H9 (cell line): Measurements from ENCODE around the gene PGF. TPM values are rescaled to one million over a fixed set of nuclear protein-coding genes. Genes with fewer than 3 reads are reported as not detected.

Experiments used
- DNase-seq: peaks from one replicate; pipeline ENCODE4 v3.0.0-alpha.2; 2017
- H2AFZ ChIP-seq: one replicate; pipeline ENCODE4 v1.6.1; 2013; ENCODE audit warnings: mild to moderate bottlenecking, low read length, control low read depth, moderate library complexity
- H2AK5ac ChIP-seq: 2 replicates; pipeline ENCODE4 v1.6.1; 2013; ENCODE audit warnings: low read length, control low read depth, mixed read lengths; ENCODE audit not compliant: insufficient read length
- H2BK120ac ChIP-seq: one replicate; pipeline ENCODE4 v1.6.1; 2013; ENCODE audit warnings: low read depth, mild to moderate bottlenecking, low read length, control low read depth, inconsistent platforms; ENCODE audit not compliant: poor library complexity, severe bottlenecking
- H2BK12ac ChIP-seq: 2 replicates; pipeline ENCODE4 v1.6.1; 2013; ENCODE audit warnings: low read length, control low read depth, mixed read lengths, low read depth; ENCODE audit not compliant: insufficient read length
- H2BK15ac ChIP-seq: 2 replicates; pipeline ENCODE4 v1.6.1; 2013; ENCODE audit warnings: low read depth, low read length, control low read depth
- H2BK20ac ChIP-seq: one replicate; pipeline ENCODE4 v1.6.1; 2013; ENCODE audit warnings: low read depth, mild to moderate bottlenecking, low read length, control low read depth, inconsistent platforms; ENCODE audit not compliant: poor library complexity, severe bottlenecking
- H2BK5ac ChIP-seq: 2 replicates; pipeline ENCODE4 v1.6.1; 2013; ENCODE audit warnings: low read length, control low read depth, mixed read lengths; ENCODE audit not compliant: insufficient read length
- H3K14ac ChIP-seq: 2 replicates; pipeline ENCODE4 v1.6.1; 2013; ENCODE audit warnings: low read length, control low read depth; ENCODE audit not compliant: insufficient read depth
- H3K18ac ChIP-seq: 2 replicates; pipeline ENCODE4 v1.6.1; 2013; ENCODE audit warnings: low read depth, mild to moderate bottlenecking, mixed read lengths, low read length, control low read depth; ENCODE audit not compliant: insufficient read length
- H3K23ac ChIP-seq: 2 replicates; pipeline ENCODE4 v1.6.1; 2013; ENCODE audit warnings: low read length, control low read depth, mixed read lengths, low read depth; ENCODE audit not compliant: insufficient read length
- H3K23me2 ChIP-seq: 2 replicates; pipeline ENCODE4 v1.6.1; 2013; ENCODE audit warnings: low read depth, mild to moderate bottlenecking, mixed read lengths, low read length, control low read depth; ENCODE audit not compliant: insufficient read length, poor library complexity, severe bottlenecking
- H3K27ac ChIP-seq: 2 replicates; pipeline ENCODE4 v1.5.1; 2013; ENCODE audit warnings: low read length, control low read depth, mixed read lengths, low read depth; ENCODE audit not compliant: insufficient read length
- H3K27me3 ChIP-seq: 2 replicates; pipeline ENCODE4 v1.6.1; 2013; ENCODE audit warnings: low read length, control low read depth, inconsistent platforms; ENCODE audit not compliant: insufficient read depth
- H3K4ac ChIP-seq: 2 replicates; pipeline ENCODE4 v1.6.1; 2013; ENCODE audit warnings: low read depth, mild to moderate bottlenecking, control low read depth, inconsistent platforms, low read length, moderate library complexity
- H3K4me1 ChIP-seq: 2 replicates; pipeline ENCODE4 v1.6.1; 2013; ENCODE audit warnings: low read length, control low read depth, inconsistent platforms; ENCODE audit not compliant: insufficient read depth
- H3K4me2 ChIP-seq: 2 replicates; pipeline ENCODE4 v1.6.1; 2013; ENCODE audit warnings: low read length, control low read depth, mixed read lengths; ENCODE audit not compliant: insufficient read length, insufficient read depth
- H3K56ac ChIP-seq: 2 replicates; pipeline ENCODE4 v1.6.1; 2013; ENCODE audit warnings: low read depth, mild to moderate bottlenecking, mixed read lengths, low read length, control low read depth; ENCODE audit not compliant: insufficient read length
- H3K79me1 ChIP-seq: 2 replicates; pipeline ENCODE4 v1.6.1; 2013; ENCODE audit warnings: low read depth, mild to moderate bottlenecking, moderate library complexity, low read length, control low read depth, inconsistent platforms; ENCODE audit not compliant: insufficient read depth, poor library complexity, severe bottlenecking
- H3K79me2 ChIP-seq: 2 replicates; pipeline ENCODE4 v1.6.1; 2013; ENCODE audit warnings: low read length, control low read depth, inconsistent platforms; ENCODE audit not compliant: insufficient read depth
- H3K9ac ChIP-seq: 2 replicates; pipeline ENCODE4 v1.6.1; 2013; ENCODE audit warnings: low read length, control low read depth, mixed read lengths; ENCODE audit not compliant: insufficient read length; ENCODE audit errors: extremely low read depth
- H3K9me3 ChIP-seq: one replicate; pipeline ENCODE4 v1.6.1; 2013; ENCODE audit warnings: low read depth, low read length, inconsistent platforms; ENCODE audit not compliant: control insufficient read depth
- H3T11ph ChIP-seq: one replicate; pipeline ENCODE4 v1.6.1; 2013; ENCODE audit warnings: mild to moderate bottlenecking, low read length, control low read depth, inconsistent platforms
- H4K20me1 ChIP-seq: one replicate; pipeline ENCODE4 v1.6.1; 2013; ENCODE audit not compliant: control insufficient read depth, insufficient read length, insufficient read depth
- H4K5ac ChIP-seq: 2 replicates; pipeline ENCODE4 v1.6.1; 2013; ENCODE audit warnings: low read depth, mild to moderate bottlenecking, mixed read lengths, low read length, control low read depth; ENCODE audit not compliant: insufficient read length
- H4K8ac ChIP-seq: replicated peaks from 2 replicates; pipeline ENCODE4 v1.6.1; 2013; ENCODE audit warnings: low read length, control low read depth, mixed read lengths, low read depth; ENCODE audit not compliant: insufficient read length
- H4K91ac ChIP-seq: 2 replicates; pipeline ENCODE4 v1.6.1; 2013; ENCODE audit warnings: low read depth, mild to moderate bottlenecking, moderate library complexity, mixed read lengths, low read length, control low read depth; ENCODE audit not compliant: insufficient read length
- H3K27ac Mint-ChIP-seq, 3 experiments: 2 replicates in 2 of 3; 3 replicates in 1 of 3; pipeline ENCODE4 v1.8.0; 2020 to 2021; ENCODE audit warnings: mixed read lengths in 3 of 3, mild to moderate bottlenecking in 1 of 3, moderate library complexity in 1 of 3
- H3K27me3 Mint-ChIP-seq: 2 replicates; pipeline ENCODE4 v1.8.0; 2021; ENCODE audit warnings: low read depth, mild to moderate bottlenecking, moderate library complexity, mixed read lengths
- H3K36me3 Mint-ChIP-seq, 3 experiments: 2 replicates in 2 of 3; 3 replicates in 1 of 3; pipeline ENCODE4 v1.8.0; 2020 to 2021; ENCODE audit warnings: low read depth in 3 of 3, mixed read lengths in 3 of 3; ENCODE audit not compliant: insufficient read depth in 1 of 3
- H3K4me1 Mint-ChIP-seq, 2 experiments: 2 replicates each; pipeline ENCODE4 v1.8.0; 2020; ENCODE audit warnings: mixed read lengths in 2 of 2
- H3K4me3 Mint-ChIP-seq, 2 experiments: 2 replicates in 1 of 2; 3 replicates in 1 of 2; pipeline ENCODE4 v1.8.0; 2020 to 2021; ENCODE audit warnings: mild to moderate bottlenecking in 2 of 2, mixed read lengths in 2 of 2, moderate library complexity in 1 of 2
- H3K9me3 Mint-ChIP-seq, 2 experiments: 2 replicates in 1 of 2; 3 replicates in 1 of 2; pipeline ENCODE4 v1.8.0; 2020; ENCODE audit warnings: mild to moderate bottlenecking in 2 of 2, mixed read lengths in 2 of 2, moderate library complexity in 1 of 2
- WGBS: extraction: QIAGEN DNeasy Blood & Tissue Kit; methylation state at CpG from one replicate; pipeline ENCODE4 v1.1.7; 2013; ENCODE audit warnings: missing lambda C conversion rate, low lambda C conversion rate, mixed read lengths; ENCODE audit not compliant: insufficient read length; ENCODE audit errors: extremely low coverage; 5-methylcytosine and 5-hydroxymethylcytosine counted together
- total RNA-seq: library from RNA; stranded (reverse); gene quantifications from 2 replicates; pipeline ENCODE4 v1.2.1, GENCODE V29; 2021
- TF ChIP-seq, protein P1 (sequence below): fragments of 200-600 bp; sonication (generic); conservative IDR thresholded peaks from 3 replicates; pipeline ENCODE4 v1.8.0; 2021; ENCODE audit warnings: antibody characterized with exemption, mild to moderate bottlenecking

PGF gene
- total RNA-seq, 1 experiment from 2014 or later: 2.3 TPM

- Mint-ChIP-seq H3K4me3 (no peak overlapping the region), H3K36me3 (peaks cover 54 to 82% (median 78%) of the 10 kb centered on the region in 3 experiments), H3K4me1 (peaks cover 13 to 15% of the 10 kb centered on the region in 2 experiments), H3K9me3 (no peaks in the 10 kb centered on the region), H3K27me3 (no peaks in the 10 kb centered on the region), H3K27ac (0 out of 7 replicates have a peak overlapping the region, but pooled peaks of 1 of the 3 experiments have one; percentile 32)
- Histone ChIP-seq H2BK12ac (no peak overlapping the region), H3K56ac (no peak overlapping the region), H2AFZ (no peak overlapping the region), H3K23ac (no peak overlapping the region), H2AK5ac (no peak overlapping the region), H4K20me1 (no peaks in the 10 kb centered on the region), H3K27ac (no peak overlapping the region), H3K79me1 (peaks cover 8% of the 10 kb centered on the region), H2BK5ac (no peak overlapping the region), H4K5ac (no peak overlapping the region), H3K4ac (no peak overlapping the region), H3K23me2 (no peaks in the 10 kb centered on the region), H3K18ac (no peak overlapping the region), H3K79me2 (peaks cover 6% of the 10 kb centered on the region; the same call in 1 of the 2 replicates), H3K4me2 (no peak overlapping the region), H3T11ph (no peak overlapping the region), H4K8ac (no peak overlapping the region), H3K27me3 (no peaks in the 10 kb centered on the region), H2BK20ac (no peak overlapping the region), H3K9ac (no peak overlapping the region), H2BK15ac (no peak overlapping the region), H3K4me1 (no peaks in the 10 kb centered on the region; the same call in 1 of the 2 replicates), H4K91ac (no peak overlapping the region), H3K14ac (no peak overlapping the region), H2BK120ac (no peak overlapping the region), H3K9me3 (no peaks in the 10 kb centered on the region)
- no peak for DNase-seq
- TF ChIP-seq, protein P1, sequence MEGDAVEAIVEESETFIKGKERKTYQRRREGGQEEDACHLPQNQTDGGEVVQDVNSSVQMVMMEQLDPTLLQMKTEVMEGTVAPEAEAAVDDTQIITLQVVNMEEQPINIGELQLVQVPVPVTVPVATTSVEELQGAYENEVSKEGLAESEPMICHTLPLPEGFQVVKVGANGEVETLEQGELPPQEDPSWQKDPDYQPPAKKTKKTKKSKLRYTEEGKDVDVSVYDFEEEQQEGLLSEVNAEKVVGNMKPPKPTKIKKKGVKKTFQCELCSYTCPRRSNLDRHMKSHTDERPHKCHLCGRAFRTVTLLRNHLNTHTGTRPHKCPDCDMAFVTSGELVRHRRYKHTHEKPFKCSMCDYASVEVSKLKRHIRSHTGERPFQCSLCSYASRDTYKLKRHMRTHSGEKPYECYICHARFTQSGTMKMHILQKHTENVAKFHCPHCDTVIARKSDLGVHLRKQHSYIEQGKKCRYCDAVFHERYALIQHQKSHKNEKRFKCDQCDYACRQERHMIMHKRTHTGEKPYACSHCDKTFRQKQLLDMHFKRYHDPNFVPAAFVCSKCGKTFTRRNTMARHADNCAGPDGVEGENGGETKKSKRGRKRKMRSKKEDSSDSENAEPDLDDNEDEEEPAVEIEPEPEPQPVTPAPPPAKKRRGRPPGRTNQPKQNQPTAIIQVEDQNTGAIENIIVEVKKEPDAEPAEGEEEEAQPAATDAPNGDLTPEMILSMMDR: no peak
- no CpG with 5 or more reads among the region's 6 CpGs for WGBS
Observed at GRCh38 chr14:74891870-74892269, 63.5 kb downstream of the PGF start.

Other genes with a start within 250 kb of the PGF start
- gene AREL1, start 242.5 kb downstream of the PGF start, total RNA-seq: 32.2 and 34.2 TPM in 2 replicates
- 85.6 and 87.7 TPM in 2 replicates for gene FCF1, start 242.5 kb downstream of the PGF start, total RNA-seq
- 75.1 and 82.2 TPM in 2 replicates for gene YLPM1, start 192.3 kb downstream of the PGF start, total RNA-seq
- not detected in 2 replicates for gene PROX2, start 79.5 kb downstream of the PGF start, total RNA-seq
- 116 and 120 TPM in 2 replicates for gene DLST, start 73.7 kb downstream of the PGF start, total RNA-seq
- gene RPS6KL1, start 32.3 kb downstream of the PGF start, total RNA-seq: 13.8 and 18.8 TPM in 2 replicates
- 48.3 and 53.4 TPM in 2 replicates for gene EIF2B2, start 47.3 kb upstream of the PGF start, total RNA-seq
- 21.0 and 23.0 TPM in 2 replicates for gene MLH3, start 95.9 kb upstream of the PGF start, total RNA-seq
- 15.5 and 18.9 TPM in 2 replicates for gene ACYP1, start 108.4 kb upstream of the PGF start, total RNA-seq
- 1.4 and 1.5 TPM in 2 replicates for gene ZC2HC1C, start 114.0 kb upstream of the PGF start, total RNA-seq
- 56.5 and 61.4 TPM in 2 replicates for gene NEK9, start 171.5 kb upstream of the PGF start, total RNA-seq
- 176 and 180 TPM in 2 replicates for gene TMED10, start 221.0 kb upstream of the PGF start, total RNA-seq